Activated CD4-positive, alpha-beta T cell treated with anti-CD3 and anti-CD28 coated beads for 1 hour (primary cell): Measurements from ENCODE around the gene CAST.
"Not testable (repeated sequence)": the region's sequence is repeated elsewhere in the genome, so short reads cannot be mapped to it uniquely, and the experiment has no call there.

Experiments used
- DNase-seq: peaks from one replicate; pipeline ENCODE4 v3.0.0-alpha.2; 2020

CAST gene

DNA sequence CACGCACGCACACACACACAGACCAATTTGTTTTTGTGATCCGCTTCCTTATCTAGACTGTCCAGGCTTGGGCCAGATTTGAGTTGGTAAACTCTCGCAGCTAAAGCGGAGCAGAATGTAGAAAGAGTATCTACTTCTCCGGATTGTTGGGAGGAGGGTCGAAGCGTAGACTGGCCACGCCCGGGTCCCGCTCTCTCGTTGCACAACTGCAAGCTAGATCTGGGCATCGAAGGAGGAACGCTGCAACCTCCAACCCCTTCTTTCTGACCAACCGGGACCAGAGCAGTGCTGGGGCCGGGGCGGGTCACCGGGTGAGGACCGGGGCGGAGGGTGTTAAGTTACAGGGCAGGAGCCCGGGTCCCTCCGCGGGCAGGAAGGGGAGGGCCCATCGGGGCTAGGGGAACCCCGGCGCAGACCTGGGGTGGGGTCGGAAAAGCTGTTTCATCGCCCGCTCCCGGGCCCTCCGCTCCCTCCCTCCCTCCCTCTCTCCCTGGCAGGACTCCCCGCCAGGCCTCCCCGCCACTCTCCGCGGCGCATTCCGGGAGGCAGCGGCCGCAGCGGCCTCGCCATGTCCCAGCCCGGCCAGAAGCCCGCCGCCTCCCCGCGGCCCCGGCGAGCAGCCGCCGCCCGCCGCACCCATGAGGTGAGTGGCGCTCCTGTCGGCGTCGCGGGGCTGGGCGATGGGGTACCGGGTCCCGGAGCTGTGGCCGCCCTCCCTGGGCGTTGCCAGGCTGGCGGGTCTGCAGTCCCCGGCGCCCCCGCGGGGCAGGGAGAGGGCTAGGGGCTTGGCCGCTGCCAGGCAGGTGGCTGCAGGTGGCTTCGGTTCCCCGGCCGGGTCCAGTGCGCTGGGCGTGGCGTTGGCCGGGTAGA is at the start of gene CAST:
TSS of gene CAST (plus strand) at position 522 of the 870 bp plus-strand sequence. CDS start at position 569, 47 bp downstream.
- DNase-seq, result peak; percentile 74

- peak; percentile 11 for DNase-seq
Observed at GRCh38 chr5:96614110-96614691, 48.0 kb upstream of the CAST start.

- DNase-seq, result no peak
Observed at GRCh38 chr5:96615223-96615622, 47.0 kb upstream of the CAST start.

DNA sequence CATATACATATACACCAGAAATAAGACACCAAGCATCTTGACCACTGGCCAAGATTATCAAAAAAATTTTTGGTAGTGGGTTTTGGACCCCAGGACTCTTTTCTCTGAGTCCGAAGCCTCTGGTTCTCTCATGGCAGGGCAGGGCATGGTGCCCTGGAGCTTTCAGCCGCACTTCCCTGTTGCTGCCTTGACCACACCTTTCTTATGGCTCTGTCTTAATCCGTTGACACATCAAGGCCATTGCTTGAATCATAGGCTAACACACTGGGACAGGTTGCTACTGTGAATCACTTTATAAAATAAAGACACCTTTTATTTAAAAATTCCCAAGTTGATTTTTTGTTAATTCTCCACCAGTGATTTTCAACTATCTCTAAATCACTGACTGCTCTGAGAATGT is 45.4 kb upstream of the CAST start:
- no peak for DNase-seq

GRCh38 chr5:96618311-96619016 is 43.7 kb upstream of the CAST start:
- not testable (repeated sequence) for DNase-seq

GRCh38 chr5:96619946-96620345 is 42.2 kb upstream of the CAST start:
- no peak for DNase-seq

- no peak for DNase-seq
Observed at GRCh38 chr5:96624596-96624995, 37.6 kb upstream of the CAST start.

- no peak for DNase-seq
Observed at GRCh38 chr5:96625365-96625764, 36.8 kb upstream of the CAST start.

- DNase-seq, result no peak
Observed at GRCh38 chr5:96626956-96627355, 35.2 kb upstream of the CAST start.

GRCh38 chr5:96627792-96628398 is 34.3 kb upstream of the CAST start:
- DNase-seq, result no peak

DNA sequence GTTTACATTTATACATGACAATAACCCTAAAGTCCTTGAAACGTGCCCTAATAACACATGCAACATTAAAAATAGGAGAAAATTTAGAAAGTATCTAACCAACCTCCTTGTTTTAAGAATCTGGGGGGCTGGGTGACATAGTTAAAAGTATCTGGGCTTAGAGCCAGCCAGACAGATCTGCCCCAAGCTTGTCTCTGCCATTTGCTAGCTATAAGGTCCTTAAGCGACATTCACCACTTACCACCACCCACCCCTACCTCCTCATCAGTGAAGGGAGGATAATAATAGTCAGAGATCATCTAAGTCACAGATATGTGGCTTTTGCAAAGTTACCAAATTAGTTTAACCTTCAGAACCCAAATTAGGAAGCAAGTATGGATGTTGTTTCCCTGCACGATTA is 33.8 kb upstream of the CAST start:
- no peak for DNase-seq

- no peak for DNase-seq
Observed at GRCh38 chr5:96629774-96630173, 32.4 kb upstream of the CAST start.

- no peak for DNase-seq
Observed at GRCh38 chr5:96633820-96634219, 28.4 kb upstream of the CAST start.

DNA sequence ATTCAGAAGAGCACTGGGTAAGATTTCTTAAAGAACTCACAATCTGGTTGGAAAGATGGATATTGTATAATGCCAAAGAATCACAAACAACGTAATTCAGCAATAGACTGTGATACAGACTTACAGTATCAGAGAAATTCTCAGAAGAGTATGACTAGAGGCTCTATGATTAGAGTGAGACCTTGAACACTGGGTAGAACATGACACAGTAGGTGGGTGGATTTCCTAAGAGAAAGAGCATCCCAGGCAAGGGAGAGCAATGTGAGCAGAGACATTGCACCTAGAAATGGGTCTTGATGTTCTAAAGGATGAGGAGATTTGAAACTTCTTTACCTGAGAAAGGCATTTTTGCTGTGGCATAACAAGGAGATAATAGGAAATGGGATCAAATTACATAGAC is 27.3 kb upstream of the CAST start:
- DNase-seq, result no peak

- no peak for DNase-seq
Observed at GRCh38 chr5:96636046-96636445, 26.1 kb upstream of the CAST start.

- no peak for DNase-seq
Observed at GRCh38 chr5:96636594-96636993, 25.6 kb upstream of the CAST start.

DNA sequence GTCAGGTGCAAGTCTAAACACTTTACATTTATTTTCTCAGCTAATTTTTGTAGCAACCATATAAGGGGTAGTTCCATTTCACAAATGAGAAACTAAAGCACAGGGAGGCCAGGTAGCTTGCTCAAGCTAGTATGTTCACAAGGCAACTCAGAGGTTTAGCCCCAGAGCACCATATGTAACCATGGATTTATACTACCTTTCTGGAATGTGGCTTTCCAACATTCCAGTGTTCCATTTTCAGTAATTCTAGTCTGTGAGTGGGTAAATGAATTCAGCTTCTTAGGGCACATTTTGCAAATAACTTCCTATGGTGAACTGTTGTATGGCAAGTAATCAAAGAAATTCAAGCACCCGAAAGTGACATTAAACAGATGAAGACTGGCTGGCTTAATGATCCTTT is 25.0 kb upstream of the CAST start:
- DNase-seq, result no peak

DNA sequence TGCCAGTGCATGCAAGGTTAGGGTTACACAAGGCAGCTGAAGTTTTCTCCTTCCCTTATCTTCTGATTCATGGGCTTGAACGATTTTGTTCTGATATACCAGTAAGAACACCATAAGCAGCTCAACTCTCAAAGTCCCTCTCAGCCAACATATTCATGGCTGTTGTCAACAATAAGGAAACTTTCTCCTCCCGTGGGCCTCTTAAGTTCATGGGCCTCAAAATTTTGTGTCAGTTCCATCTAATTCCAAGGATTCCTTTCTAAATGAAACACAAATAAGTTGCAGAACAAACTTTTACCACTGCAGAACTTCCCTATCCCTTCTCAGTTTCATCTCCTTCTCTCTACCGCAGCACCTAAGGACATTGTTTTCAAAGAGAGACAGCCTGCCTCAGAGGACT is 23.6 kb upstream of the CAST start:
- DNase-seq, result no peak

DNA sequence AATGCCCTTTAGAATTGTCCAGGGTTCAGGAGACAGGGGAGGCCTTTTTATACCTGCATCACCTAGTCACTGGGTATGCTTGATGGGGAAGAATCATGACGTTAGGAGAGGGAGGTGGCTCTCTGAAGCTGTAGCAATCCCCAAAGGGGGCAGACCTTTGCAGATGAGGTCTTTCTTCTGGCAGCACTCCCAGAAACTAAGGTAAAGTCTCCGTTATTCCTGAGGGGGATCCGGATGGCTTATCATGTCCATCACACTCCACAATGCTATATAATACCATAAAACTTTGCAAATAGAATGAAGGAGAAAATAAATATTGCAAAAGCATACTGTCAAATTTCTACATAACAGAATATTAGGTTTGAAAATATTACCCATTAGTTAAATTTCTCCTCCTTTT is 21.5 kb upstream of the CAST start:
- no peak for DNase-seq

GRCh38 chr5:96641368-96642280 is 20.6 kb upstream of the CAST start:
- DNase-seq, result no peak

DNA sequence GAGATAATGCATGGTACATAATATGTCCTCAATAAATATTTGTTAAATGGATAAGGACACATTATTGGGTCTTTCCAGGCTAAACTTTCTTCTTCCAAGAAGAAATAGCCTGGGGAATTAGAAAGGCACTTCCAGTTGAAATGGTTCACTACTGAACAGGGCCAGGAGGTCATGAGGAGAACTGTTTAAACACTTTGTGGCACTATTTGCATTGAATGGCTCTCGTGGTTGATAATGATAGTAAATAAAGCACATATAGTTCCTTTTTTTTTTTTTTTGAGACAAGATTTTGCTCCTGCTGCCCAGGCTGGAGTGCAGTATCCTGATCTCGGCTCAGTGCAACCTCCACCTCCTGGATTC is 19.9 kb upstream of the CAST start:
- DNase-seq, result no peak

- DNase-seq, result no peak
Observed at GRCh38 chr5:96645091-96645490, 17.1 kb upstream of the CAST start.

DNA sequence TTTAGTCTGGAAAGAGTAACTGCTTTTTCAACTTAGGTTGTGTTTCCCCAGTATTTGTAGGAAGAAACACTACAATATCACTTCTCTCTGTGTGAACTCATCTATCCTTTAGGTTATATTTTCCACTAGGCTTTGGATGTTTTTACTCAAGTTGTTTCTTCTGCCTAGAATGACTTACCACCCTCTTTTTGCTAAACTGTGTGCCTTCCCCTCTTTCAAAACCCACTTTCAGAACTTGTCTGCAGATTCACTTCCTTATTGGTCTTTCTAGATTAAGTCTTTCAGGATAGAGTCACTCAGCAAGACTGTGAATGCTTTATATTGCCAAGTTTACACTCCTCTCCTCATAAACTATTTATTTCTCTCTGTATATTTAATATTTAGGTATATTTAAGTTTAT is 14.2 kb upstream of the CAST start:
- DNase-seq, result no peak
